IMR-90 (cell line): ENCODE results near the gene SMAP1. TPM values are rescaled to one million over a fixed set of nuclear protein-coding genes. Genes with fewer than 3 reads are reported as not detected.
A peak's percentile ranks its signal among the peaks of the same experiment; 100 is the strongest.

ENCODE experiments used
- ATAC-seq: fragments of 200-7000 bp; cut with Tn5 transposase; 2 replicates; pipeline ENCODE4 v1.9.1; 2020; ENCODE audit warnings: low read depth, mild to moderate bottlenecking, moderate library complexity
- BruUV-seq: library from RNA; stranded (reverse); fragments of 400-500 nt; replicated peaks from 2 replicates; lab custom pipeline; 2021; lab: Mats Ljungman, UMichigan
- CTCF ChIA-PET: fragments of 300-600 bp; formaldehyde crosslinking; extraction: SDS; loops from one replicate; lab custom pipeline; 2021; ENCODE audit warnings: antibody characterized with exemption; lab: Yijun Ruan, JAX
- POLR2A ChIA-PET: fragments of 300-600 bp; sonication (Branson Sonifier 250); formaldehyde crosslinking; loops from one replicate; lab custom pipeline; 2022; ENCODE audit warnings: antibody characterized with exemption; ENCODE audit not compliant: unreplicated experiment; lab: Charles Lee
- DNase-seq: peaks from one replicate; pipeline ENCODE4 v3.0.0; 2013
- H2AFZ ChIP-seq: replicated peaks from 2 replicates; pipeline ENCODE3; 2013; ENCODE audit warnings: low read length, mild to moderate bottlenecking; ENCODE audit not compliant: poor library complexity
- H2AK5ac ChIP-seq: 2 replicates; pipeline ENCODE4 v1.6.1; 2013; ENCODE audit warnings: low read depth, low read length, inconsistent platforms
- H2AK9ac ChIP-seq: replicated peaks from 2 replicates; pipeline ENCODE3; 2013; ENCODE audit warnings: mild to moderate bottlenecking, low read depth, low read length, moderate library complexity; ENCODE audit not compliant: poor library complexity
- H2BK120ac ChIP-seq: 2 replicates; pipeline ENCODE4 v1.6.1; 2013; ENCODE audit warnings: low read depth, low read length, inconsistent platforms
- H2BK15ac ChIP-seq: 3 replicates; pipeline ENCODE4 v1.6.1; 2013; ENCODE audit warnings: low read depth, low read length, inconsistent platforms
- H2BK20ac ChIP-seq: 2 replicates; pipeline ENCODE4 v1.6.1; 2013; ENCODE audit warnings: low read depth, mild to moderate bottlenecking, inconsistent platforms, low read length, moderate library complexity
- H2BK5ac ChIP-seq: 2 replicates; pipeline ENCODE4 v1.6.1; 2013; ENCODE audit warnings: mild to moderate bottlenecking, low read depth, low read length, inconsistent platforms; ENCODE audit not compliant: poor library complexity, severe bottlenecking
- H3K14ac ChIP-seq: replicated peaks from 2 replicates; pipeline ENCODE4 v1.6.1; 2013; ENCODE audit warnings: low read depth, low read length, inconsistent platforms
- H3K18ac ChIP-seq: 2 replicates; pipeline ENCODE4 v1.6.1; 2013; ENCODE audit warnings: low read depth, low read length, control low read depth
- H3K23ac ChIP-seq: 2 replicates; pipeline ENCODE4 v1.6.1; 2013; ENCODE audit warnings: low read depth, low read length, inconsistent platforms
- H3K27ac ChIP-seq: 2 replicates; pipeline ENCODE4 v1.5.1; 2013; ENCODE audit warnings: mild to moderate bottlenecking, control low read depth, low read length; ENCODE audit not compliant: insufficient read depth
- H3K27me3 ChIP-seq: 2 replicates; pipeline ENCODE4 v1.6.1; 2013; ENCODE audit warnings: low read length; ENCODE audit not compliant: control insufficient read depth, insufficient read depth
- H3K36me3 ChIP-seq: 2 replicates; pipeline ENCODE4 v1.6.1; 2013; ENCODE audit warnings: low read length, mixed read lengths; ENCODE audit not compliant: control insufficient read depth, insufficient read depth
- H3K4ac ChIP-seq: 2 replicates; pipeline ENCODE4 v1.6.1; 2013; ENCODE audit warnings: low read depth, low read length, inconsistent platforms
- H3K4me1 ChIP-seq: 2 replicates; pipeline ENCODE4 v1.6.1; 2013; ENCODE audit warnings: low read length, mixed read lengths; ENCODE audit not compliant: control insufficient read depth, insufficient read depth
- H3K4me2 ChIP-seq: 2 replicates; pipeline ENCODE4 v1.6.1; 2013; ENCODE audit warnings: low read depth, mild to moderate bottlenecking, control low read depth, low read length, moderate library complexity
- H3K4me3 ChIP-seq: 2 replicates; pipeline ENCODE4 v1.5.1; 2013; ENCODE audit warnings: low read depth, mild to moderate bottlenecking, control low read depth, low read length, moderate library complexity; ENCODE audit not compliant: insufficient read depth
- H3K56ac ChIP-seq: 2 replicates; pipeline ENCODE4 v1.6.1; 2013; ENCODE audit warnings: low read length, inconsistent platforms; ENCODE audit not compliant: insufficient read depth; ENCODE audit errors: extremely low read depth
- H3K79me1 ChIP-seq, 2 experiments: 2 replicates each; pipeline ENCODE4 v1.6.1; 2013; ENCODE audit warnings: low read length in 2 of 2, inconsistent platforms in 1 of 2, low read depth in 1 of 2
- H3K9ac ChIP-seq: 2 replicates; pipeline ENCODE4 v1.6.1; 2013; ENCODE audit warnings: low read depth, low read length, control low read depth
- H3K9me1 ChIP-seq: 2 replicates; pipeline ENCODE4 v1.6.1; 2013; ENCODE audit warnings: low read length, inconsistent platforms; ENCODE audit not compliant: insufficient read depth
- H3K9me3 ChIP-seq: 2 replicates; pipeline ENCODE4 v1.6.1; 2013; ENCODE audit warnings: low read length; ENCODE audit not compliant: control insufficient read depth, insufficient read depth
- H4K20me1 ChIP-seq: 2 replicates; pipeline ENCODE4 v1.6.1; 2013; ENCODE audit warnings: low read length, inconsistent platforms; ENCODE audit not compliant: insufficient read depth
- H4K5ac ChIP-seq: 2 replicates; pipeline ENCODE4 v1.6.1; 2013; ENCODE audit warnings: mild to moderate bottlenecking, low read depth, low read length, control low read depth
- H4K8ac ChIP-seq, 2 experiments: 2 replicates each; pipeline ENCODE4 v1.6.1; 2013; ENCODE audit warnings: low read depth in 2 of 2, low read length in 2 of 2, control low read depth in 1 of 2, inconsistent platforms in 1 of 2
- H4K91ac ChIP-seq: 2 replicates; pipeline ENCODE4 v1.6.1; 2013; ENCODE audit warnings: low read depth, low read length, inconsistent platforms; ENCODE audit not compliant: insufficient read depth
- BHLHE40 ChIP-seq: fragments of 150-350 bp; IDR thresholded peaks from 2 replicates; pipeline ENCODE4 v1.6.1; 2016; ENCODE audit warnings: mild to moderate bottlenecking, low read depth, low read length
- CHD1 ChIP-seq: IDR thresholded peaks from 2 replicates; pipeline ENCODE4 v1.6.1; 2012; ENCODE audit warnings: low read depth, low read length, improper control_type of control experiment
- FOS ChIP-seq: fragments of 150-350 bp; IDR thresholded peaks from 2 replicates; pipeline ENCODE4 v1.6.1; 2016; ENCODE audit warnings: low read depth, low read length
- MAFK ChIP-seq: IDR thresholded peaks from 2 replicates; pipeline ENCODE4 v1.6.1; 2012; ENCODE audit warnings: low read depth, low read length, improper control_type of control experiment
- NFE2L2 ChIP-seq: fragments of 150-350 bp; IDR thresholded peaks from 2 replicates; pipeline ENCODE4 v1.6.1; 2016; ENCODE audit warnings: low read depth, mild to moderate bottlenecking, low read length
- POLR2A ChIP-seq: IDR thresholded peaks from 2 replicates; pipeline ENCODE4 v1.6.1; 2012; ENCODE audit warnings: mild to moderate bottlenecking, low read depth, low read length
- RCOR1 ChIP-seq: IDR thresholded peaks from 2 replicates; pipeline ENCODE4 v1.6.1; 2012; ENCODE audit warnings: mild to moderate bottlenecking, low read length, improper control_type of control experiment; ENCODE audit not compliant: insufficient replicate concordance
- SMC3 ChIP-seq: fragments of 150-350 bp; IDR thresholded peaks from 2 replicates; pipeline ENCODE4 v1.6.1; 2016; ENCODE audit warnings: low read depth, mild to moderate bottlenecking, antibody characterized with exemption, low read length, moderate library complexity
- USF2 ChIP-seq: fragments of 150-350 bp; IDR thresholded peaks from 2 replicates; pipeline ENCODE4 v1.6.1; 2017; ENCODE audit warnings: mild to moderate bottlenecking, antibody characterized with exemption, low read length, low read depth
- WGBS, 2 experiments: methylation state at CpG; one replicate each; pipeline versions ENCODE4 v1.1.5 to v1.1.7; 2013; ENCODE audit warnings: missing lambda C conversion rate in 2 of 2; ENCODE audit not compliant: insufficient read length in 1 of 2; ENCODE audit errors: extremely low coverage in 2 of 2; 5-methylcytosine and 5-hydroxymethylcytosine counted together
- dilution Hi-C: fragments of 300-500 bp; cut with HindIII; formaldehyde crosslinking; loops from one replicate; pipeline ENCODE4 v1.14.3; 2018; ENCODE audit warnings: low sequenced_read_pairs; ENCODE audit not compliant: unreplicated experiment
- in situ Hi-C: fragments of 300-500 bp; cut with MboI; formaldehyde crosslinking; loops from 3 replicates; pipeline ENCODE4 v1.14.3; 2019; ENCODE audit warnings: low sequenced_read_pairs, inconsistent platforms, mixed read lengths
- intact Hi-C: fragments of 100-400 bp; cut with micrococcal nuclease; formaldehyde crosslinking; loops from 2 replicates; pipeline ENCODE4 v1.10.0; 2022
- polyA plus RNA-seq, 3 experiments: library from polyadenylated mRNA; depleted of rRNA; stranded (reverse); fragments of >200 nt; gene quantifications; 2 replicates each; pipeline ENCODE4 v1.2.3, GENCODE V29; 2012; ENCODE audit warnings: low replicate concordance in 1 of 3
- total RNA-seq: library from RNA; depleted of rRNA; stranded (reverse); fragments of >200 nt; gene quantifications from 2 replicates; pipeline ENCODE4 v1.2.3, GENCODE V29; 2012

The SMAP1 gene
- total and polyA plus RNA-seq, 2 of the 4 experiments (the other 2 are of a cell fraction) = 14.8 to 16.7 TPM

- Histone ChIP-seq H2AK5ac (no peak overlapping the region), H2BK120ac (no peak overlapping the region), H3K4me1 (0 out of 2 replicates have a peak, but pooled peaks cover 2% of the 10 kb centered on the region), H3K4ac (no peak overlapping the region), H3K4me3 (no peak overlapping the region), H2BK20ac (no peak overlapping the region), H4K91ac (no peak overlapping the region), H2AFZ (peak overlapping the region; percentile 39), H4K8ac (no peak overlapping the region), H3K14ac (no peak overlapping the region), H3K23ac (no peak overlapping the region), H3K79me1 (no peaks in the 10 kb centered on the region), H3K27me3 (no peaks in the 10 kb centered on the region), H4K5ac (no peak overlapping the region), H2BK15ac (no peak overlapping the region), H3K56ac (no peak overlapping the region), H3K4me2 (no peak overlapping the region), H2AK9ac (no peak overlapping the region), H3K9ac (no peak overlapping the region), H3K9me3 (no peaks in the 10 kb centered on the region), H3K9me1 (no peaks in the 10 kb centered on the region), H2BK5ac (no peak overlapping the region), H3K18ac (no peak overlapping the region), H3K27ac (no peak overlapping the region), H3K36me3 (0 out of 2 replicates have a peak, but pooled peaks cover 2% of the 10 kb centered on the region), H4K20me1 (no peaks in the 10 kb centered on the region)
- TF ChIP-seq BHLHE40 (no peak), RCOR1 (no peak), MAFK (no peak), USF2 (no peak), SMC3 (no peak), NFE2L2 (no peak), FOS (no peak), POLR2A (no peak), CHD1 (no peak)
- intact Hi-C loops = no loop called here
- dilution Hi-C loops = no loop called here
- POLR2A ChIA-PET = no interaction called here
- no TSS peak for BruUV-seq
- peak; percentile 87 for ATAC-seq
- CTCF ChIA-PET = interaction anchor here (1.1 to 1.3 kb wide), 2 partner anchors 11 kb away, joined by 3 to 4 read pairs; no protein-coding TSS in a partner anchor
- peak; percentile 18 for DNase-seq
- WGBS, 2 experiments = no CpG with 5 or more reads among the region's 4 CpGs
- in situ Hi-C loops = no loop called here
Observed at GRCh38 chr6:70763754-70764510, 96.2 kb downstream of the SMAP1 start.
